ENCODE measurements around the gene IKZF5. TPM values are rescaled to one million over a fixed set of nuclear protein-coding genes. Genes with fewer than 3 reads are reported as not detected.

IKZF5 gene
- total and polyA plus RNA-seq, 2 donors from 2014 or later: 7.3 to 17.1 TPM

GRCh38 chr10:123014772-123015171, 6.2 kb upstream of the IKZF5 start:
- TF ChIP-seq CTCF (IDR thresholded peaks at IDR 0.05; ENCODE audit: borderline replicate concordance, extremely low read depth, insufficient read depth): no peak
- intact Hi-C loops (cut with DNase I): no loop called here
- Histone ChIP-seq H3K9me3 (ENCODE audit: control insufficient read depth in 2 of 3, insufficient read depth in 1 of 3, low read length in 3 of 3) (no peaks in the 10 kb centered on the region), H3K4me3 (ENCODE audit: low read length in 3 of 3) (no peak overlapping the region), H3K4me1 (ENCODE audit: control insufficient read depth in 2 of 3, insufficient read depth in 2 of 3, low read depth in 1 of 3, low read length in 3 of 3) (no peaks in the 10 kb centered on the region), H3K27me3 (ENCODE audit: control insufficient read depth, insufficient read depth, low read length) (no peaks in the 10 kb centered on the region), H3K36me3 (ENCODE audit: control insufficient read depth in 2 of 3, insufficient read depth in 3 of 3, low read length in 3 of 3) (no peaks in the 10 kb centered on the region), H3K27ac (ENCODE audit: low read depth in 2 of 2, low read length in 2 of 2) (no peak overlapping the region), H3K9ac (ENCODE audit: low read length in 3 of 3) (no peak overlapping the region)
- FAIRE-seq (no peak), DNase-seq (no peak)

GRCh38 chr10:123013456-123014419, 5.1 kb upstream of the IKZF5 start:
- H3K27ac ChIP-seq (ENCODE audit: low read depth in 2 of 2, low read length in 2 of 2): no peak overlapping the region
- FAIRE-seq: no peak
- H3K27me3 ChIP-seq (ENCODE audit: control insufficient read depth, insufficient read depth, low read length): no peaks in the 10 kb centered on the region
- H3K4me1 ChIP-seq (ENCODE audit: control insufficient read depth in 2 of 3, insufficient read depth in 2 of 3, low read depth in 1 of 3, low read length in 3 of 3): no peaks in the 10 kb centered on the region
- H3K4me3 ChIP-seq (ENCODE audit: low read length in 3 of 3): no peak overlapping the region
- no peak overlapping the region for H3K9ac ChIP-seq (ENCODE audit: low read length in 3 of 3)
- intact Hi-C loops (cut with DNase I): no loop called here
- no peak for TF ChIP-seq CTCF (IDR thresholded peaks at IDR 0.05; ENCODE audit: borderline replicate concordance, extremely low read depth, insufficient read depth)
- H3K9me3 ChIP-seq (ENCODE audit: control insufficient read depth in 2 of 3, insufficient read depth in 1 of 3, low read length in 3 of 3): no peaks in the 10 kb centered on the region
- H3K36me3 ChIP-seq (ENCODE audit: control insufficient read depth in 2 of 3, insufficient read depth in 3 of 3, low read length in 3 of 3): no peaks in the 10 kb centered on the region
- DNase-seq: no peak

- no peak for TF ChIP-seq CTCF (IDR thresholded peaks at IDR 0.05; ENCODE audit: borderline replicate concordance, extremely low read depth, insufficient read depth)
Measured at GRCh38 chr10:123011987-123012386, 3.4 kb upstream of the IKZF5 start.

More at GRCh38 chr10:123011987-123012386, 3.4 kb upstream of the IKZF5 start:
- H3K4me3 ChIP-seq (ENCODE audit: low read length in 3 of 3): no peak overlapping the region
- intact Hi-C loops (cut with DNase I): no loop called here
- H3K27me3 ChIP-seq (ENCODE audit: control insufficient read depth, insufficient read depth, low read length): no peaks in the 10 kb centered on the region
- H3K27ac ChIP-seq (ENCODE audit: low read depth in 2 of 2, low read length in 2 of 2): no peak overlapping the region
- no peak for FAIRE-seq
- H3K4me1 ChIP-seq (ENCODE audit: control insufficient read depth in 2 of 3, insufficient read depth in 2 of 3, low read depth in 1 of 3, low read length in 3 of 3): peaks cover 0 to 3% (median 0%) of the 10 kb centered on the region in 3 donors
- H3K36me3 ChIP-seq (ENCODE audit: control insufficient read depth in 2 of 3, insufficient read depth in 3 of 3, low read length in 3 of 3): no peaks in the 10 kb centered on the region
- no peaks in the 10 kb centered on the region for H3K9me3 ChIP-seq (ENCODE audit: control insufficient read depth in 2 of 3, insufficient read depth in 1 of 3, low read length in 3 of 3)
- DNase-seq: no peak
- no peak overlapping the region for H3K9ac ChIP-seq (ENCODE audit: low read length in 3 of 3)

Data from kidney (tissue), 14 donors.